ENCODE data around the gene MCM10.

- TF ChIP-seq EGR1 (IDR thresholded peaks at IDR 0.05; ENCODE audit: low read depth) (no peak), CTCF (IDR thresholded peaks at IDR 0.05 in 2 of 3, conservative IDR thresholded peaks at IDR 0.05 in 1 of 3; ENCODE audit: borderline replicate concordance in 1 of 3, insufficient read depth in 1 of 3, low read depth in 2 of 3, low read length in 2 of 3) (no peak), ZBTB33 (IDR thresholded peaks at IDR 0.05; ENCODE audit: extremely low read depth, insufficient replicate concordance, low read length) (no peak), POLR2A (IDR thresholded peaks at IDR 0.05; ENCODE audit: borderline replicate concordance, extremely low read depth, insufficient read depth, insufficient read length) (no peak), SP1 (IDR thresholded peaks at IDR 0.05; ENCODE audit: low read depth) (no peak), ZNF274 (IDR thresholded peaks at IDR 0.05; ENCODE audit: low read depth, low read length) (no peak), EZH2phosphoT487 (IDR thresholded peaks at IDR 0.05; ENCODE audit: borderline replicate concordance) (no peak), ELF1 (IDR thresholded peaks at IDR 0.05; ENCODE audit: borderline replicate concordance, low read depth) (no peak), REST (IDR thresholded peaks at IDR 0.05; ENCODE audit: low read depth) (no peak), YY1 (IDR thresholded peaks at IDR 0.05; ENCODE audit: extremely low read depth, insufficient replicate concordance, low read depth, low read length) (no peak), TCF7L2 (IDR thresholded peaks at IDR 0.05; ENCODE audit: borderline replicate concordance, extremely low read depth, insufficient read depth, insufficient read length) (no peak), POLR2AphosphoS5 (IDR thresholded peaks at IDR 0.05; ENCODE audit: low read depth, low read length) (no peak), JUND (IDR thresholded peaks at IDR 0.05) (no peak)
Observed at GRCh38 chr10:13234172-13234571, 72.8 kb downstream of the MCM10 start, which contains the start of gene UCMA.

All from HCT116 (cell line).